HG02938 (cell line): ENCODE results near the gene EDC3.
"Not testable (repeated sequence)": the region's sequence is repeated elsewhere in the genome, so short reads cannot be mapped to it uniquely, and the experiment has no call there.

Source experiments
- ATAC-seq: cut with Tn5 transposase; IDR thresholded peaks from one replicate; pipeline ENCODE4 v1.9.1; 2021; ENCODE audit warnings: mild to moderate bottlenecking, moderate library complexity; ENCODE audit not compliant: unreplicated experiment

The EDC3 gene

GRCh38 chr15:74710319-74711094 is 14.7 kb upstream of the EDC3 start:
- no peak for ATAC-seq

GRCh38 chr15:74709892-74710291 is 14.1 kb upstream of the EDC3 start:
- no peak for ATAC-seq

DNA sequence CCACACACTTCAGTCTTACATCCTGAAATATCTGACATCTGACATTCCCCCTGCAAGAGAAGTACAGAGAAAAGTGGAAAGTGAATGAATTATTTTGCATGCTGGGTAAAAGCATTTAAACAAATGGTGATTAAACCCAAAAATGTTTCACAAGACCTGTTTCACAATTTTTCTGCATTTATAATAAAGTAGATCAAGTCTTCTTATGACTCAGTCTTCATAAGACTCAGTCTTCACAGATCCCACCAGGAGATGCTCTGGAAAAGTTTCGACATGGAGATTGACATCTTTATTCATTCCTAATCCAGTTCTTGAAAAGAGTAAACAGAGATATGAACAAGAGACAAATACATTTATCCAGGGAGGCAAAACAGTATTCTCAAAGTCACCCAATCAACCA is 13.2 kb upstream of the EDC3 start:
- no peak for ATAC-seq

DNA sequence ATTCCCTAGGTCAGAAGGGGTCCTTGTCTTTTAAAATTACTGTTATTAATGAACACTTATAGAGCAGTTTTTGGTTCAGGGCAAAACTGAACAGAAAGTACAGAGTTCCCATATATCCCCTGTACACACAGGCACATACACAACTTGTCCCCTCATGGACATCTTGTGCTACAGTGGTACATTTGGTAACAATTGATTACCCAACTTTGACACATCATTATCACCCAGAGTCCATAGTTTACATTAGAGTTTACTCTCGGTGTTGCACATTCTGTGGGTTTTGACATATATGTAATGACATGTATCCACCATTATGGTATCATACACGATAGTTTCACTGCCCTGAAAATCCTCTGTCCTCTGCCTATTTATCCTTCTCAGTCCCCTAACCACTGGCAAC is 984 bp upstream of the EDC3 start:
- no peak for ATAC-seq

GRCh38 chr15:74696398-74696729 is 540 bp upstream of the EDC3 start:
- ATAC-seq, result no peak

DNA sequence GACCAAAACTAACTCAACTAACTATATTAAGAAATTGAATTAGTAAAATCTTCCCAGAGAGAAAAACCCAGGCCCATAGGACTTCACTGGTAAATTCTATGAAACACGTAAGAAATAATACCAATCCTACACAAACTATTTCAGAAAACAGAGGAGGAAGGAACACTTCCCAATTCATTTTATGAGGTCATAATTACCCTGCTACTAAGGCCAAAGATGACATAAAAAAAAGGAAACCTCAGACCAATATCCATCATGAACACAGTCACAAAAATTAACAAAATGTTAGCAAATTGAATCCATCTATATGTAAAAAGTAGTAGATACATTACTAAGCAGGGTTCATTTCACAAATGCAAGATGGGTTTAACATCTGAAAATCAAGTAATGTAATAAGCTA is 3.5 kb downstream of the EDC3 start:
- ATAC-seq, result no peak

- no peak for ATAC-seq
Measured at GRCh38 chr15:74683758-74684157, 12.1 kb downstream of the EDC3 start.

DNA sequence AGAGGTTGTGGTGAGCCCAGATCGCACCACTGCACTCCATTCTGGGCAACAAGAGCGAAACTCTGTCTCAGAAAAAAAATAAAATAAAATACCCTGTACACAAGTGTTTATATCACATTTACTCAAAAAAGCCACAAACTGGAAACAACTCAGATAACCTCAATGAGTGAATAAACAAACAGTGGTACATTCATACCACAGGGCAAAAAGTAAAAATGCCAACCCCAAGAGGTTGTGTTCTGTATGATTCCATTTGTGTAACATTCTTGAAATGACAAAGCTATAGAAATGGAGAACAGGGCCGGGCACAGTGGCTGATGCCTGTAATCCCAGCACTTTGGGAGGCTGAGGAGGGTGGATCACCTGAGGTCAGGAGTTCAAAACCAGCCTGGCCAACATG is 12.9 kb downstream of the EDC3 start:
- no peak for ATAC-seq

- no peak for ATAC-seq
Measured at GRCh38 chr15:74680456-74680855, 15.4 kb downstream of the EDC3 start.

GRCh38 chr15:74676801-74677200 is 19.0 kb downstream of the EDC3 start:
- ATAC-seq, result no peak

DNA sequence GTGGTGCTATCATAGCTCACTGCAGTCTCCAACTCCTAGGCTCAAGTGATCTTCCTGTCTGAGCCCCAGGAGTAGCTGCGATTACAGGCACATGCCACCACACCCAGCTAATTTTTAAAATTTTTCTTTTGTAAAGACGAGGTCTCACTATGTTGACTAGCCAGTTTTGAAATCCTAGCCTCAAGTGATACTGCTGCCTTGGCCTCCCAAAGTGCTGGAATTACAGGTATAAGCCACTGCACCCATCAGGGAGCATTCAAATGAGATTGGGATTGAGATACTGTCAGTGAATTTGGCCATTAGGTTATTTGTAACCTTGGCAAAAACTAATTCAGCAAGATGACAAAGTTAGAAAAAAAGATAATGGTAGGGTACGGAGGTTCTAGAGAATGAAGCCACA is 21.7 kb downstream of the EDC3 start:
- ATAC-seq, result no peak

DNA sequence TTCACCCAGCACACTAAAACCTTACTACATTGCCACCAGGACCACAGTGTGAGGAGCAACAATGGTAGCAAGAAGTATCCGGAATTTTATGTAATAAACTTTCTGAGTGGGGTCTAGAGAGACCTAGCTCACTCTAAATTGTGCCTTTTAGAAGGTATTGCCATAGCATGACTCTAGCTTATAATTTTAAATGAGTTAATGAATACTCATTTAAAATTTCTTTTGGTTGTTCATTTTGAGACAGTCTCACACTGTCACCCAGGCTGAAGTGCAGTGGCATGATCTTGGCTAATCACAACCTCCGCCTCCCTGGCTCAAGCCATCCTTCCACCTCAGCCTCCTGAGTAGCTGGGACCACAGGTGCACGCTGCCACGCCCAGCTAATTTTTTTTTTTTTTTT is 26.2 kb downstream of the EDC3 start:
- no peak for ATAC-seq

DNA sequence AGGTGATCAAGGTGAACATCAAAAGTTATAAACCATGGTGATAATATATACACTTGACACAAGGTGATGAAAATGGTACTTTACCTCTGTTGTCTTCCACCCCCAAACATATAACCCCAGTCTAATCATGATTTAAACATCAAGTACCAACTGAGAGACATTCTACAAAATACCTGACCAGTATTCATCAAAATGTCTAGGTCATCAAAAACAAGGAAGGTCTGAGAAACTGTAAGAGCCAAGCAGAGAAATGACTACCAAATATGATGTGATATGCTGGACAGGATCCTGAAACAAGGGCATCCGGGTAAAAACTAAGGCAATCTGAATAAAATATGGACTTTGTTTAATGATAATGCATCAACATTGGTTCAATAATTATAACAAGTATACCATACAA is 27.8 kb downstream of the EDC3 start:
- ATAC-seq, result no peak

- ATAC-seq, result no peak
Measured at GRCh38 chr15:74664670-74665069, 31.2 kb downstream of the EDC3 start.

GRCh38 chr15:74664028-74664616 is 31.7 kb downstream of the EDC3 start:
- no peak for ATAC-seq

DNA sequence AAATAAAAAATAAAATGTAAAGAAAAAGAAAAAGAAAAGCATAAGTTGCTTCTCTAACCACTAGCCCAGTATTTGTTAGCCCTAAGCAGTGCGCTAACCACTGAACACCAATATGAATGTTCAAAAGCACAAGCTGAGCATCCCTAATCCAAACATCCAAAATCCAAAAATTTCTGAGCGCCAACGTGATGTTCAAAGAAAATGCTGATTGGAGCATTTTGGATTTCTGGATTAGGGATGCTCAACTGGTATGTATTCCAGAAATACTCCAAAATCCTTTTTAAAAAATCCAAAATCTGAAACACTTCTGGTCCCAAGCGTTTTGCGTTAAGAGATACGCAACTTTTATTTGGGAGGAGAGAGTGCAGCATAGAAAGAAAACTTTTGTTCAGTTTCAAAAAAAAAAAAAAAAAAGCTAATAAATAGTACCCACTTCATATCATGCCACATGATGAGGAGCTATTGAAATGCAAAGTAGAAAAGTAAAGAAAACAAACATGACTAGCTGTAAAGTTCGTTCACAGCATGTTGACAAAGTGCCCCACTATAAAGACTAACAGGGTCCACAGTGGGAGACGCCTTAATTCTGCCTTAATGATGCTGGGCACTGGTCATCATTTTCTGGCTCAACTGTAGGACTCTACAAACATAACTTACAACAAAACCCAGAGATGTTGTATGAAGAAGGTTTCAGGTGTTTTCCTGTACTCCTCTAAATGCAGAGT is 32.4 kb downstream of the EDC3 start:
- no peak for ATAC-seq

DNA sequence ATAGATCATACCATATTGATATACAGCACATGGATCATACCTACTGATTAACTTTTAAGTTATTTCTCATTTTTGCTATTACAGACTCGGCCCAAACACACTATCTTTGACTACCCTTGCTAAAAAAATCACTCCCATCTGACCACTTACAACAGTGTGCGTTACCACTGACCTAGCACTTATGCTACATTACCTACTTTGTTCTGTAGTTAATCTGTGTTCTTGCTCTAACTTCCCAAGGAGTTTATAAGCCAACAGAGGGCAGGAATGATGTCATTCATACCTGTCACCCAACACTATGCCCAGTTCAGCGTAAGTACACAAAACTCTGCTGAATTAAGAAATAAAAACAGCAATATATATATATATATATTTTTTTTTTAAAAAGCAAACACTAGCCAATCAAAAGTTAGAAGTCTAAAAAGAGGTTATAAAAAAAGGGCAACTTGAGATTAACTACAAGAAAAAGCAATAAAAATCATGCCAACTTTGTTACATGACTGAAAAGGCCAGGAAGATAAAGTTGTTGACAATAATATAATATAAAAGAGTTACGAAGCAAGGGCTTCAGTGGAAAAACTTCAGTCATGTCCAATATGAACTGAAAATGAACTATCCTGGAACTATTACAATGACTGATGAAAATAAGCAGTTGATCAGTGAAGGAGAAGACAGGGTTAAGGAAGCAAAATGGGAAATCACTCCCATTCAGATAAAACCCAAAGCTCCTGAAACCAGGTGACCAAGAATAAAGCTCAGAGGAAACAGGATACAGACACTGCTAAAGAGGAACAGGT is 33.6 kb downstream of the EDC3 start:
- no peak for ATAC-seq

DNA sequence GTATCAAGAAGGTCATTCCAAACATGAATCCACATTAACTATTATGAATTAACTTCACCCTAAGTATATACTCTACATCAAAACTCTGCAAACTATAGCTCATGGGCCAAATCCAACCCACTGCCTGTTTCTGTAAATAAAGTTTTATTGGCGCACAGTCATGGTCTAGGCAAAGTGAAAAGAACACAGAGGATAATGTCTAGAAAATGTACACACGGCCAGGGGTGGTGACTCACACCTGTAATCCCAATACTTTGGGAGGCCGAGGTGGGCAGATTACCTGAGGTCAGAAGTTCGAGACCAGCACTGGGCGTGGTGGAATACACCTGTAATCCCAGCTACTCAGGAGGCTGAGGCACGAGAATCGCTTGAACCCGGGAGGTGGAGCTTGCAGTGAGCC is 34.5 kb downstream of the EDC3 start:
- not testable (repeated sequence) for ATAC-seq

GRCh38 chr15:74657846-74658245 is 38.0 kb downstream of the EDC3 start:
- no peak for ATAC-seq

DNA sequence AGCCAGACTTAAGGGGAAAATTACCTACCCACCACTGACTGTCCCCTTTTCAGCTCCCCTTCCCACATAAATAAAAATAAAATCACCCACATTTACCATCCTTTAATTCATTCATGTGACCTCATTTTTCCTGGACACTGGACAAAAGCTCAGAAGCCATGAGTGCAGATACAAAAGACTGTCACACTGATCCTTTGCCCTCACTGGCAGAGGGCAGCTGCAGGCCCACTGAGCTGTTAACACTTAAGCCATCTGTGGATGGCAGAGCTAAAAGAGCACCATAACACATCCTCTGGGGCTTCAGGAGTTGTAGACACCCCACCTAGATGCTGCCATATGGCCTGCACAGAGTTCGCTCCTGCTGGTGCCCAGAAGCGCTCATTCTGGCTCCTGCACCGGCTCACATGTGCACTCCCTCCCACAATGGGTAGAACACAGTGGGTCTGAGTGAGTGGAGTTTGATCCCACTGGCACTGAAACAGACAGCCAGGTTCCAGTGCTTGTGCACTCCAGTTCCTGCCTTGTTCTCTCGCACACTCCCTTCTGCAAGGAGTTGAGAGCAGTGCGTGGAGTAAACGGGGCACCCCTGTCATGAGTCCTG is 38.8 kb downstream of the EDC3 start:
- no peak for ATAC-seq

- ATAC-seq, result no peak
Measured at GRCh38 chr15:74655424-74655823, 40.4 kb downstream of the EDC3 start.
